ENCODE data around the gene TRAIP.

Gene TRAIP

GRCh38 chr3:49786357-49787181, 69.8 kb downstream of the TRAIP start, which contains the start of gene IP6K1 (continued):
- TF ChIP-seq ZNF114 (tag by site-specific recombination; IDR thresholded peaks at IDR 0.05) (no peak), ZFP3 (tag by site-specific recombination; IDR thresholded peaks at IDR 0.05; ENCODE audit: low read depth) (no peak), ZNF174 (tag by site-specific recombination; IDR thresholded peaks at IDR 0.05) (no peak), INSM2 (tag by site-specific recombination; IDR thresholded peaks at IDR 0.05) (peak; percentile 42; the same call in 1 of the 2 replicates), SP3 (tag by site-specific recombination; IDR thresholded peaks at IDR 0.05) (peak; percentile 69), ZNF157 (tag by site-specific recombination; IDR thresholded peaks at IDR 0.05) (no peak), ZNF214 (tag by site-specific recombination; IDR thresholded peaks at IDR 0.05; ENCODE audit: borderline replicate concordance) (no peak), ZSCAN30 (tag by site-specific recombination; IDR thresholded peaks at IDR 0.05) (no peak), OSR2 (tag by site-specific recombination; IDR thresholded peaks at IDR 0.05) (no peak), HOXC10 (CRISPR knock-in tag; IDR thresholded peaks at IDR 0.05) (no peak), ZNF133 (tag by site-specific recombination; IDR thresholded peaks at IDR 0.05) (no peak), KLF16 (tag by site-specific recombination; IDR thresholded peaks at IDR 0.05) (no peak), ZNF518A (tag by site-specific recombination; conservative IDR thresholded peaks at IDR 0.05; ENCODE audit: low read depth) (no peak), HIC1 (tag by site-specific recombination; IDR thresholded peaks at IDR 0.05) (peak; percentile 13; the same call in 1 of the 2 replicates), ZNF529 (tag by site-specific recombination; IDR thresholded peaks at IDR 0.05; ENCODE audit: insufficient replicate concordance) (no peak), ZNF830 (tag by site-specific recombination; IDR thresholded peaks at IDR 0.05; ENCODE audit: low read depth) (no peak), ZNF629 (tag by site-specific recombination; IDR thresholded peaks at IDR 0.05) (peak; percentile 65), TRIM28 (IDR thresholded peaks at IDR 0.05; ENCODE audit: borderline replicate concordance, low read length) (no peak), ZNF394 (tag by site-specific recombination; IDR thresholded peaks at IDR 0.05; ENCODE audit: borderline replicate concordance) (no peak), ZNF501 (tag by site-specific recombination; IDR thresholded peaks at IDR 0.05) (peak; percentile 56; the same call in 1 of the 2 replicates), WT1 (tag by site-specific recombination; IDR thresholded peaks at IDR 0.05) (no peak), ZNF530 (tag by site-specific recombination; IDR thresholded peaks at IDR 0.05; ENCODE audit: low read depth) (no peak), ZNF785 (tag by site-specific recombination; IDR thresholded peaks at IDR 0.05) (no peak)
- TF ChIP-seq, protein P1, sequence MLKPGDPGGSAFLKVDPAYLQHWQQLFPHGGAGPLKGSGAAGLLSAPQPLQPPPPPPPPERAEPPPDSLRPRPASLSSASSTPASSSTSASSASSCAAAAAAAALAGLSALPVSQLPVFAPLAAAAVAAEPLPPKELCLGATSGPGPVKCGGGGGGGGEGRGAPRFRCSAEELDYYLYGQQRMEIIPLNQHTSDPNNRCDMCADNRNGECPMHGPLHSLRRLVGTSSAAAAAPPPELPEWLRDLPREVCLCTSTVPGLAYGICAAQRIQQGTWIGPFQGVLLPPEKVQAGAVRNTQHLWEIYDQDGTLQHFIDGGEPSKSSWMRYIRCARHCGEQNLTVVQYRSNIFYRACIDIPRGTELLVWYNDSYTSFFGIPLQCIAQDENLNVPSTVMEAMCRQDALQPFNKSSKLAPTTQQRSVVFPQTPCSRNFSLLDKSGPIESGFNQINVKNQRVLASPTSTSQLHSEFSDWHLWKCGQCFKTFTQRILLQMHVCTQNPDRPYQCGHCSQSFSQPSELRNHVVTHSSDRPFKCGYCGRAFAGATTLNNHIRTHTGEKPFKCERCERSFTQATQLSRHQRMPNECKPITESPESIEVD (tag by site-specific recombination; IDR thresholded peaks at IDR 0.05): no peak
- TF ChIP-seq, protein P2, sequence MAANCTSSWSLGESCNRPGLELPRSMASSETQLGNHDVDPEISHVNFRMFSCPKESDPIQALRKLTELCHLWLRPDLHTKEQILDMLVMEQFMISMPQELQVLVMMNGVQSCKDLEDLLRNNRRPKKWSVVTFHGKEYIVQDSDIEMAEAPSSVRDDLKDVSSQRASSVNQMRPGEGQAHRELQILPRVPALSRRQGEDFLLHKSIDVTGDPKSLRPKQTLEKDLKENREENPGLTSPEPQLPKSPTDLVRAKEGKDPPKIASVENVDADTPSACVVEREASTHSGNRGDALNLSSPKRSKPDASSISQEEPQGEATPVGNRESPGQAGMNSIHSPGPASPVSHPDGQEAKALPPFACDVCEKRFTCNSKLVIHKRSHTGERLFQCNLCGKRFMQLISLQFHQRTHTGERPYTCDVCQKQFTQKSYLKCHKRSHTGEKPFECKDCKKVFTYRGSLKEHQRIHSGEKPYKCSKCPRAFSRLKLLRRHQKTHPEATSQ (tag by site-specific recombination; IDR thresholded peaks at IDR 0.05): no peak
- TF ChIP-seq, protein P3, sequence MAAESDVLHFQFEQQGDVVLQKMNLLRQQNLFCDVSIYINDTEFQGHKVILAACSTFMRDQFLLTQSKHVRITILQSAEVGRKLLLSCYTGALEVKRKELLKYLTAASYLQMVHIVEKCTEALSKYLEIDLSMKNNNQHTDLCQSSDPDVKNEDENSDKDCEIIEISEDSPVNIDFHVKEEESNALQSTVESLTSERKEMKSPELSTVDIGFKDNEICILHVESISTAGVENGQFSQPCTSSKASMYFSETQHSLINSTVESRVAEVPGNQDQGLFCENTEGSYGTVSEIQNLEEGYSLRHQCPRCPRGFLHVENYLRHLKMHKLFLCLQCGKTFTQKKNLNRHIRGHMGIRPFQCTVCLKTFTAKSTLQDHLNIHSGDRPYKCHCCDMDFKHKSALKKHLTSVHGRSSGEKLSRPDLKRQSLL (tag by site-specific recombination; IDR thresholded peaks at IDR 0.05): no peak
